Fibroblast of lung (primary cell): ENCODE measurements around the gene PATE2. TPM values are rescaled to one million over a fixed set of nuclear protein-coding genes. Genes with fewer than 3 reads are reported as not detected.

Experiments used
- DNase-seq, 2 donors: peaks; one replicate each; pipeline versions ENCODE4 v3.0.0 to v3.0.0-alpha.2; 2010; ENCODE audit warnings: low read depth in 2 of 2
- H2AFZ ChIP-seq: 2 replicates; pipeline ENCODE4 v1.5.1; 2012; ENCODE audit warnings: low read length, control low read depth, inconsistent platforms
- H3K27ac ChIP-seq: 2 replicates; pipeline ENCODE4 v1.5.1; 2011; ENCODE audit warnings: low read length, control low read depth; ENCODE audit not compliant: insufficient read depth
- H3K27me3 ChIP-seq: 2 replicates; pipeline ENCODE4 v1.5.1; 2011; ENCODE audit warnings: mild to moderate bottlenecking, low read length; ENCODE audit not compliant: control insufficient read depth, insufficient read depth
- H3K36me3 ChIP-seq: 2 replicates; pipeline ENCODE4 v1.5.1; 2011; ENCODE audit warnings: low read length; ENCODE audit not compliant: control insufficient read depth, insufficient read depth
- H3K4me1 ChIP-seq: 2 replicates; pipeline ENCODE4 v1.5.1; 2011; ENCODE audit warnings: low read length; ENCODE audit not compliant: control insufficient read depth, insufficient read depth; ENCODE audit errors: extremely low read depth
- H3K4me2 ChIP-seq: 2 replicates; pipeline ENCODE4 v1.5.1; 2011; ENCODE audit warnings: low read length, control low read depth; ENCODE audit not compliant: insufficient read depth; ENCODE audit errors: extremely low read depth
- H3K4me3 ChIP-seq, 4 experiments: fragments of 200-600 bp in 1 of 4; sonication (generic) in 1 of 4; replicated peaks in 1 of 4; 2 replicates each; pipeline ENCODE4 v1.5.1; 2011 to 2016; ENCODE audit warnings: low read length in 4 of 4, low read depth in 3 of 4, mild to moderate bottlenecking in 3 of 4, control low read depth in 2 of 4, inconsistent platforms in 1 of 4, mixed read lengths in 1 of 4; ENCODE audit not compliant: insufficient read depth in 1 of 4; ENCODE audit errors: control extremely low read depth in 1 of 4
- H3K79me2 ChIP-seq: 2 replicates; pipeline ENCODE4 v1.5.1; 2012; ENCODE audit warnings: mild to moderate bottlenecking, low read length, inconsistent platforms; ENCODE audit not compliant: control insufficient read depth, insufficient read depth
- H3K9ac ChIP-seq: 2 replicates; pipeline ENCODE4 v1.5.1; 2011; ENCODE audit warnings: mild to moderate bottlenecking, low read length, control low read depth; ENCODE audit not compliant: insufficient read depth
- H3K9me3 ChIP-seq: 2 replicates; pipeline ENCODE4 v1.5.1; 2012; ENCODE audit warnings: low read depth, low read length; ENCODE audit not compliant: control insufficient read depth, insufficient read depth
- H4K20me1 ChIP-seq: 2 replicates; pipeline ENCODE4 v1.5.1; 2011; ENCODE audit warnings: low read length; ENCODE audit not compliant: control insufficient read depth, insufficient read depth; ENCODE audit errors: extremely low read depth
- EZH2 ChIP-seq: IDR thresholded peaks from 2 replicates; pipeline ENCODE4 v1.5.1; 2012; ENCODE audit warnings: low read length, control low read depth, mild to moderate bottlenecking; ENCODE audit errors: missing control alignments
- polyA plus RNA-seq, 2 donors: library from polyadenylated mRNA; depleted of rRNA in 1 of 2; stranded (reverse) in 1 of 2; unstranded in 1 of 2; fragments of >200 nt; gene quantifications; 2 replicates each; pipeline ENCODE4 v1.2.1, GENCODE V29; 2011 to 2012; ENCODE audit warnings: missing spikeins in 1 of 2
- total RNA-seq: library from RNA; depleted of rRNA; stranded (reverse); fragments of >200 nt; gene quantifications from 2 replicates; pipeline ENCODE4 v1.2.1, GENCODE V29; 2014
- TF ChIP-seq, protein P1 (sequence below), 2 donors: IDR thresholded peaks in 1 of 2; conservative IDR thresholded peaks in 1 of 2; 1 replicate in 1 of 2; 2 replicates in 1 of 2; pipeline ENCODE4 v1.5.1; 2011 to 2012; ENCODE audit warnings: low read length in 2 of 2, control low read depth in 1 of 2, inconsistent platforms in 1 of 2, low read depth in 1 of 2, mild to moderate bottlenecking in 1 of 2

PATE2 gene
- total and polyA plus RNA-seq, 2 donors (not counting 1 experiment from before 2014, with no cell fraction given): 0.17 TPM; not detected in 1

DNA sequence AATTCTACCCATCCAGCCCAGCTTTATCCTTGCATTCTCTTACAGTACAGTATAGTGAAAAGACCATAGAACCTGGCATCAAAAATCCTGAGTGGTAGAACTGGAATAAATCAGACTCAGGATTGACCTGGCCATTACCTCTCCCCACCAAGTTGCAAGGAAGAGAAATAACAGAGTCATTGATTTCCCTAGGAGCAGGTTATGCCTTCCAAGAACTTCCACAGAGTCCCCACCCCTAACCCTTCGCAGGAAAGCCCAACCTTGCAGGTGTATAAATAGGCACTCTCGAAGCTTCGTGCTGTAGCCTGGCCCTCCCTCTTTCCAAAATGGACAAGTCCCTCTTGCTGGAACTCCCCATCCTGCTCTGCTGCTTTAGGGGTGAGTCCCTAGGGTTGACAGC lies 32.6 kb downstream of the PATE2 start, which contains the start of gene PATE1:
Gene PATE1 (plus strand): TSS at position 301 of the 400 bp plus-strand sequence. CDS start 26 bp downstream, at position 327.
- H3K27ac ChIP-seq: no peak within 1 kb of the TSS

DNA sequence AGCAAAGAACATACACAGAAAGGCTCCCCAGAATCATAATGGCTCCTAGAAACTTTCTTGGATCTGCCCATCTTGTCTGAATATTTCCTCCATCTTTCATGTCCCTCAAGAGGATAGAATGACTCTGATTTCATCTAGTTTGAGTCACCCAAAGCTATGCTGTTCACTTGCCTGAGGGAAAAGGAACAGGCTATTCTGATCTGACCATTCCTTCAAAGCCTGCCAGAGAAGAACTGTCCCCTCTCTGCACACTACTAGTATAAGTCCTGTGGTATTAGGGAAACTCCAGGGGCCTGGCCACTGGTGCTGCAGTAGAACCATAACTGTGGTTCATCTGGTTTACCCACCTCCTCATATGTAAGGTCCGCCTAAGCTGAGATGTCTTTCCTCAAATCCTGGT lies 34.9 kb downstream of the PATE2 start:
- TF ChIP-seq, protein P1, sequence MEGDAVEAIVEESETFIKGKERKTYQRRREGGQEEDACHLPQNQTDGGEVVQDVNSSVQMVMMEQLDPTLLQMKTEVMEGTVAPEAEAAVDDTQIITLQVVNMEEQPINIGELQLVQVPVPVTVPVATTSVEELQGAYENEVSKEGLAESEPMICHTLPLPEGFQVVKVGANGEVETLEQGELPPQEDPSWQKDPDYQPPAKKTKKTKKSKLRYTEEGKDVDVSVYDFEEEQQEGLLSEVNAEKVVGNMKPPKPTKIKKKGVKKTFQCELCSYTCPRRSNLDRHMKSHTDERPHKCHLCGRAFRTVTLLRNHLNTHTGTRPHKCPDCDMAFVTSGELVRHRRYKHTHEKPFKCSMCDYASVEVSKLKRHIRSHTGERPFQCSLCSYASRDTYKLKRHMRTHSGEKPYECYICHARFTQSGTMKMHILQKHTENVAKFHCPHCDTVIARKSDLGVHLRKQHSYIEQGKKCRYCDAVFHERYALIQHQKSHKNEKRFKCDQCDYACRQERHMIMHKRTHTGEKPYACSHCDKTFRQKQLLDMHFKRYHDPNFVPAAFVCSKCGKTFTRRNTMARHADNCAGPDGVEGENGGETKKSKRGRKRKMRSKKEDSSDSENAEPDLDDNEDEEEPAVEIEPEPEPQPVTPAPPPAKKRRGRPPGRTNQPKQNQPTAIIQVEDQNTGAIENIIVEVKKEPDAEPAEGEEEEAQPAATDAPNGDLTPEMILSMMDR (conservative IDR thresholded peaks at IDR 0.05 in 1 of 2, IDR thresholded peaks at IDR 0.05 in 1 of 2; ENCODE audit: low read depth in 1 of 2, low read length in 2 of 2): no peak
- TF ChIP-seq EZH2: no peak
- H3K9me3 ChIP-seq: no peaks in the 10 kb centered on the region
- H3K27ac ChIP-seq: no peak overlapping the region
- no peak overlapping the region for H3K4me3 ChIP-seq
- H3K79me2 ChIP-seq: no peaks in the 10 kb centered on the region
- H3K27me3 ChIP-seq: no peaks in the 10 kb centered on the region
- no peak overlapping the region for H3K9ac ChIP-seq
- H3K4me1 ChIP-seq: no peaks in the 10 kb centered on the region
- no peak overlapping the region for H2AFZ ChIP-seq
- no peaks in the 10 kb centered on the region for H3K36me3 ChIP-seq
- H3K4me2 ChIP-seq: no peak overlapping the region
- no peaks in the 10 kb centered on the region for H4K20me1 ChIP-seq
- no peak for DNase-seq

More for the DNA sequence above, 32.6 kb downstream of the PATE2 start, which contains the start of gene PATE1:
- Histone ChIP-seq H3K36me3 (no peaks in the 10 kb centered on the region), H3K27me3 (no peaks in the 10 kb centered on the region), H3K4me3 (no peak within 1 kb of the TSS), H3K79me2 (no peaks in the 10 kb centered on the region), H3K4me1 (no peaks in the 10 kb centered on the region), H2AFZ (no peak within 1 kb of the TSS), H3K9me3 (no peaks in the 10 kb centered on the region), H3K9ac (no peak within 1 kb of the TSS), H4K20me1 (no peaks in the 10 kb centered on the region), H3K4me2 (no peak within 1 kb of the TSS)
- TF ChIP-seq EZH2: no peak
- TF ChIP-seq, protein P1 (conservative IDR thresholded peaks at IDR 0.05 in 1 of 2, IDR thresholded peaks at IDR 0.05 in 1 of 2; ENCODE audit: low read depth in 1 of 2, low read length in 2 of 2): no peak
- DNase-seq: no peak

DNA sequence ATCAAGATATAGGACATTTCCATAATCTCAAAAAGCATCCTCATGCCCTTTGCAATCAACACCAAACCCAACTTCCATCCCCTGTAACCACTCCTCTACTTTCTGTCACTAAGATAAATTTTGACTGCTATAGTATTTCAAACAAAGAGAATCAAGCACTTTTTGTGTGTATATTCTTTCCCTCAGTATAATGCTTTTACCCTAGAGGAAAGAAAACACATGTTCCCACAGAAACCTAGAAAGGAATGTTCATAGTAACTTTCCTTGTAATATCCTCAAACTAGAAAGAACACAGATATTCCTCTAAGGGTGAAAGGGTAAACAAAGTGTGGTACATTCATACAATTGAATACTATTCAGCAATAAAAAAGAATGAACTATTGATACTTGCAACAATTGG lies 38.0 kb downstream of the PATE2 start:
- no peak for DNase-seq
- no peaks in the 10 kb centered on the region for H3K27me3 ChIP-seq
- H3K36me3 ChIP-seq: no peaks in the 10 kb centered on the region
- H3K4me1 ChIP-seq: no peaks in the 10 kb centered on the region
- no peak overlapping the region for H3K4me3 ChIP-seq
- H4K20me1 ChIP-seq: no peaks in the 10 kb centered on the region
- H3K9me3 ChIP-seq: no peaks in the 10 kb centered on the region
- no peaks in the 10 kb centered on the region for H3K79me2 ChIP-seq
- no peak overlapping the region for H3K27ac ChIP-seq
- H3K4me2 ChIP-seq: no peak overlapping the region
- no peak overlapping the region for H3K9ac ChIP-seq
- no peak overlapping the region for H2AFZ ChIP-seq
- TF ChIP-seq EZH2: no peak
- TF ChIP-seq, protein P1 (conservative IDR thresholded peaks at IDR 0.05 in 1 of 2, IDR thresholded peaks at IDR 0.05 in 1 of 2; ENCODE audit: low read depth in 1 of 2, low read length in 2 of 2): no peak
